NT2/D1 (cell line): ENCODE measurements around the gene CACNA1S.
A peak's percentile ranks its signal among the peaks of the same experiment; 100 is the strongest.

Source experiments
- DNase-seq: peaks from one replicate; pipeline ENCODE4 v3.0.0-alpha.2; 2011; ENCODE audit warnings: low read depth, low spot score
- H3K27me3 ChIP-seq: 2 replicates; pipeline ENCODE4 v1.6.0; 2011; ENCODE audit warnings: mild to moderate bottlenecking; ENCODE audit not compliant: insufficient read length, insufficient read depth
- H3K36me3 ChIP-seq: 2 replicates; pipeline ENCODE4 v1.6.1; 2011; ENCODE audit warnings: mild to moderate bottlenecking, low read length, mixed read lengths; ENCODE audit not compliant: insufficient read depth, insufficient read length
- H3K4me1 ChIP-seq: 2 replicates; pipeline ENCODE4 v1.5.1; 2011; ENCODE audit not compliant: insufficient read depth, insufficient read length
- H3K4me3 ChIP-seq: 2 replicates; pipeline ENCODE4 v1.5.1; 2011; ENCODE audit warnings: low read depth; ENCODE audit not compliant: insufficient read length
- H3K9ac ChIP-seq: 2 replicates; pipeline ENCODE4 v1.6.0; 2011; ENCODE audit warnings: low read depth; ENCODE audit not compliant: insufficient read length
- H3K9me3 ChIP-seq: 2 replicates; pipeline ENCODE4 v1.5.1; 2011; ENCODE audit warnings: mild to moderate bottlenecking, low read length; ENCODE audit not compliant: insufficient read depth
- SUZ12 ChIP-seq: IDR thresholded peaks from 2 replicates; pipeline ENCODE4 v1.6.1; 2011; ENCODE audit not compliant: insufficient read length, insufficient read depth; ENCODE audit errors: extremely low read depth
- YY1 ChIP-seq: IDR thresholded peaks from 2 replicates; pipeline ENCODE4 v1.6.1; 2011; ENCODE audit not compliant: insufficient read length, insufficient read depth
- ZNF274 ChIP-seq: IDR thresholded peaks from 2 replicates; pipeline ENCODE4 v1.6.1; 2011; ENCODE audit warnings: mild to moderate bottlenecking, low read depth, low read length

The CACNA1S gene

GRCh38 chr1:201125019-201125418 lies 12.8 kb upstream of the CACNA1S start:
- no peak overlapping the region for H3K9ac ChIP-seq
- H3K4me3 ChIP-seq, result no peak overlapping the region
- no peak for TF ChIP-seq SUZ12
- no peak for TF ChIP-seq ZNF274
- peaks cover 5% of the 10 kb centered on the region for H3K27me3 ChIP-seq
- peaks cover 14% of the 10 kb centered on the region for H3K4me1 ChIP-seq
- no peaks in the 10 kb centered on the region for H3K36me3 ChIP-seq
- no peak for DNase-seq
- H3K9me3 ChIP-seq, result 0 out of 2 replicates have a peak, but pooled peaks cover under 1% of the 10 kb centered on the region

DNA sequence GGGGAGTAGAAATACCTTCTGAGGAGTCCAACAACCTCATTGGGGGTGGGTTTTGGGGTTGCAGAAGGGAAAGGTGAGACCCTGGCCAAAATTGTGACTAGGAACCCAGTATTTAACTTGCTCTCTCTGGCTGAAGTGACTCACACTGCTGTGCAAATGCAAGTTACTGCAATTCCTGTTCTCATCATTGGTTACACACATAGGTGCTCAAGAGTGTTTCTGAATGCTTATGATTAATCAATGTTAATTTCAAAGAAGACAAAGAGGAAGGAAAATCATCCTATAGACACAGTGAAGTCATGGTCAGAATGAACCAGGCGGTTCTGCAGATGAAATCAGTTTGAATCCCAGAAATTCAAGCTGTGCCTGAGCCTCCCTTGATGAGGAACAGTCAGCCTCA lies 11.6 kb upstream of the CACNA1S start:
- no peak for DNase-seq
- TF ChIP-seq ZNF274, result no peak
- TF ChIP-seq YY1, result no peak
- no peak for TF ChIP-seq SUZ12
- H3K4me3 ChIP-seq, result no peak overlapping the region

DNA sequence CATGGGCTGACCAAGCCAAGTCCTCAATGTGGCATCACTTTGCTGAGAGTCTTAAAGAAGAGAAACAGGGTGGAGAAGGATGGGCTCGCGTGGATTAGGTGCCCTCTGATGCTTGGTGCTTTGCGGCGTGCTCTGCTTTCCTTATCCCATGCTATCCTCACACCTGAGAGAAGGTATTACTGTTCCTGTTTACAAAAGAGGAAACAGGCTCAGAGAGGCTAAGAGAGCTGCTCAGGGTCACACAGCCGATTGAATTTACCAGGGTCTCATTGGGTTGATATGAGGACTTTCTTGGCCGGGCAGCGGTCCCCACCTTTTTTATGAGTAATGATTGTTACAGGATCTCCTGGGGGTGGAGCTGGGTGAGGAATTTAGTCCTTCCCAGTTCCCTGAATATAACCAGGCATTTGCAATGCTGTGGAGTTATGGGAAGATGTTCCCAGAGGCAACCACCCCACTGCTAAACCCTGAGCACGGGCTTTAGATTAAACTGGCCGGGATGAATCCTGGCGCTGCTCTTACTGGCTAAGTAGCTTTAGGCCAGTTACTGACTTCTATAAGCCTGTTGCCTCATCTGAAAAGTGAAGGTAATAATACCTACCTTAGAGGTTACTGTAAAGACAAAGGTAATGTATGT lies 10.2 kb upstream of the CACNA1S start:
- H3K9me3 ChIP-seq, result no peaks in the 10 kb centered on the region
- no peak for DNase-seq
- H3K36me3 ChIP-seq, result no peaks in the 10 kb centered on the region
- H3K4me3 ChIP-seq, result no peak overlapping the region
- H3K4me1 ChIP-seq, result peaks cover 11% of the 10 kb centered on the region
- peaks cover 9% of the 10 kb centered on the region for H3K27me3 ChIP-seq
- no peak overlapping the region for H3K9ac ChIP-seq
- TF ChIP-seq SUZ12, result no peak
- TF ChIP-seq YY1, result no peak

More for the DNA sequence above, 11.6 kb upstream of the CACNA1S start:
- Histone ChIP-seq H3K4me1 (peaks cover 14% of the 10 kb centered on the region), H3K9ac (no peak overlapping the region), H3K27me3 (peaks cover 5% of the 10 kb centered on the region), H3K36me3 (no peaks in the 10 kb centered on the region), H3K9me3 (no peaks in the 10 kb centered on the region)

GRCh38 chr1:201119206-201120197 lies 7.3 kb upstream of the CACNA1S start:
- Histone ChIP-seq H3K9me3 (no peaks in the 10 kb centered on the region), H3K27me3 (peaks cover 30% of the 10 kb centered on the region), H3K4me3 (no peak overlapping the region), H3K9ac (no peak overlapping the region), H3K4me1 (peaks cover 5% of the 10 kb centered on the region), H3K36me3 (no peaks in the 10 kb centered on the region)
- peak; percentile 64 for DNase-seq
- TF ChIP-seq YY1, result no peak
- TF ChIP-seq ZNF274, result no peak
- no peak for TF ChIP-seq SUZ12

GRCh38 chr1:201116091-201116490 lies 3.9 kb upstream of the CACNA1S start:
- DNase-seq, result no peak
- Histone ChIP-seq H3K9ac (no peak overlapping the region), H3K4me1 (peaks cover 20% of the 10 kb centered on the region), H3K4me3 (no peak overlapping the region), H3K9me3 (no peaks in the 10 kb centered on the region), H3K36me3 (no peaks in the 10 kb centered on the region), H3K27me3 (peaks cover 55% of the 10 kb centered on the region)
- TF ChIP-seq SUZ12, result no peak
- no peak for TF ChIP-seq YY1
- TF ChIP-seq ZNF274, result no peak

GRCh38 chr1:201115390-201115937 lies 3.2 kb upstream of the CACNA1S start:
- no peak for DNase-seq
- TF ChIP-seq SUZ12, result no peak
- H3K9ac ChIP-seq, result no peak overlapping the region
- peak overlapping the region; percentile 78 for H3K4me3 ChIP-seq
- H3K27me3 ChIP-seq, result peaks cover 61% of the 10 kb centered on the region
- H3K9me3 ChIP-seq, result no peaks in the 10 kb centered on the region
- peaks cover 21% of the 10 kb centered on the region for H3K4me1 ChIP-seq
- no peaks in the 10 kb centered on the region for H3K36me3 ChIP-seq

GRCh38 chr1:201114245-201115131 lies 2.3 kb upstream of the CACNA1S start:
- peak; percentile 98 for DNase-seq
- TF ChIP-seq YY1 (peak; percentile 36), ZNF274 (no peak)
- peak overlapping the region; percentile 78 for H3K4me3 ChIP-seq
- H3K4me1 ChIP-seq, result peaks cover 25% of the 10 kb centered on the region
- H3K36me3 ChIP-seq, result no peaks in the 10 kb centered on the region
- H3K9ac ChIP-seq, result peak overlapping the region; percentile 92
- peaks cover 71% of the 10 kb centered on the region for H3K27me3 ChIP-seq
- H3K9me3 ChIP-seq, result no peaks in the 10 kb centered on the region
